Endothelial cell of umbilical vein (primary cell): ENCODE data around the gene RMC1. TPM values are rescaled to one million over a fixed set of nuclear protein-coding genes. Genes with fewer than 3 reads are reported as not detected.

ENCODE experiments used
- BruUV-seq: library from RNA; stranded (reverse); fragments of 400-500 nt; replicated peaks from 2 replicates; lab custom pipeline; 2021; lab: Mats Ljungman, UMichigan
- CTCF ChIA-PET: fragments of 300-600, 350-600 bp; sonication (Branson Sonifier 250); formaldehyde crosslinking; loops from one replicate; lab custom pipeline; 2021; ENCODE audit warnings: antibody characterized with exemption, inconsistent platforms; lab: Charles Lee
- POLR2A ChIA-PET: fragments of 300-600, 350-600 bp; sonication (Branson Sonifier 250); formaldehyde crosslinking; loops from one replicate; lab custom pipeline; 2021; ENCODE audit warnings: antibody characterized with exemption, inconsistent platforms; lab: Charles Lee
- DNase-seq: peaks from one replicate; pipeline ENCODE4 v3.0.0-alpha.2; 2011; ENCODE audit warnings: low read depth, low spot score
- FAIRE-seq: peaks from 2 replicates; lab custom pipeline; 2011; peaks lifted over from hg19 to GRCh38; lab: Jason Lieb, UNC
- H2AFZ ChIP-seq: 2 replicates; pipeline ENCODE4 v1.6.0; 2012; ENCODE audit warnings: low read depth, low read length, control low read depth, inconsistent platforms
- H3K27ac ChIP-seq: 2 replicates; pipeline ENCODE4 v1.5.1; 2011; ENCODE audit warnings: low read depth, mild to moderate bottlenecking, control low read depth, low read length, moderate library complexity; ENCODE audit not compliant: insufficient read depth
- H3K27me3 ChIP-seq, 2 experiments: 2 replicates each; pipeline versions ENCODE4 v1.6.0 to v1.6.1; 2011; ENCODE audit warnings: low read length in 2 of 2, mixed read lengths in 1 of 2; ENCODE audit not compliant: control insufficient read depth in 2 of 2, insufficient read depth in 2 of 2
- H3K36me3 ChIP-seq, 2 experiments: 2 replicates in 1 of 2; 3 replicates in 1 of 2; pipeline ENCODE4 v1.5.1; 2011; ENCODE audit warnings: low read length in 2 of 2, mild to moderate bottlenecking in 1 of 2, moderate library complexity in 1 of 2; ENCODE audit not compliant: control insufficient read depth in 2 of 2, insufficient read depth in 2 of 2; ENCODE audit errors: extremely low read depth in 1 of 2
- H3K4me1 ChIP-seq: 3 replicates; pipeline ENCODE4 v1.5.1; 2011; ENCODE audit warnings: mild to moderate bottlenecking, low read length; ENCODE audit not compliant: control insufficient read depth, insufficient read depth; ENCODE audit errors: extremely low read depth
- H3K4me2 ChIP-seq: 2 replicates; pipeline ENCODE4 v1.6.1; 2011; ENCODE audit warnings: low read length, control low read depth, mixed read lengths; ENCODE audit not compliant: insufficient read depth
- H3K4me3 ChIP-seq, 3 experiments: fragments of 200-600 bp in 1 of 3; sonication (generic), shearing (Covaris generic) in 1 of 3; replicated peaks in 1 of 3; 2 replicates each; pipeline ENCODE4 v1.5.1; 2011 to 2016; ENCODE audit warnings: control low read depth in 3 of 3, low read length in 3 of 3, mild to moderate bottlenecking in 2 of 3, inconsistent platforms in 1 of 3, low read depth in 1 of 3, moderate library complexity in 1 of 3; ENCODE audit not compliant: insufficient read depth in 1 of 3
- H3K79me2 ChIP-seq: 2 replicates; pipeline ENCODE4 v1.6.0; 2012; ENCODE audit warnings: low read length, inconsistent platforms; ENCODE audit not compliant: control insufficient read depth, insufficient read depth
- H3K9ac ChIP-seq: replicated peaks from 2 replicates; pipeline ENCODE3; 2011; ENCODE audit warnings: low read length, control low read depth; ENCODE audit not compliant: insufficient read depth; ENCODE audit errors: extremely low read depth
- H3K9me1 ChIP-seq: replicated peaks from 3 replicates; pipeline ENCODE4 v1.6.0; 2011; ENCODE audit warnings: mild to moderate bottlenecking, low read length; ENCODE audit not compliant: control insufficient read depth, insufficient read depth; ENCODE audit errors: extremely low read depth
- H3K9me3 ChIP-seq: replicated peaks from 2 replicates; pipeline ENCODE4 v1.5.1; 2012; ENCODE audit warnings: low read length, inconsistent platforms; ENCODE audit not compliant: control insufficient read depth, insufficient read depth
- H4K20me1 ChIP-seq: replicated peaks from 2 replicates; pipeline ENCODE3; 2011; ENCODE audit warnings: mild to moderate bottlenecking, low read length; ENCODE audit not compliant: control insufficient read depth, insufficient read depth; ENCODE audit errors: extremely low read depth
- CTCF ChIP-seq, 2 donors: IDR thresholded peaks; 1 replicate in 1 of 2; 2 replicates in 1 of 2; pipeline ENCODE4 v1.5.1; 2011; ENCODE audit warnings: low read length in 2 of 2, mild to moderate bottlenecking in 2 of 2, moderate library complexity in 2 of 2, control low read depth in 1 of 2, inconsistent platforms in 1 of 2, low read depth in 1 of 2; ENCODE audit not compliant: insufficient read depth in 1 of 2; ENCODE audit errors: extremely low read depth in 1 of 2
- EZH2 ChIP-seq: IDR thresholded peaks from 2 replicates; pipeline ENCODE4 v1.6.1; 2012; ENCODE audit warnings: borderline replicate concordance, low read depth, mild to moderate bottlenecking, moderate library complexity, low read length, inconsistent platforms; ENCODE audit not compliant: severe bottlenecking
- FOS ChIP-seq: IDR thresholded peaks from 2 replicates; pipeline ENCODE4 v1.6.1; 2011; ENCODE audit warnings: mild to moderate bottlenecking, low read length, moderate library complexity, borderline replicate concordance; ENCODE audit not compliant: insufficient read depth
- POLR2A ChIP-seq: IDR thresholded peaks from 2 replicates; pipeline ENCODE4 v1.6.1; 2012; ENCODE audit warnings: low read depth, mild to moderate bottlenecking, control low read depth, low read length
- POLR2AphosphoS5 ChIP-seq: IDR thresholded peaks from 2 replicates; pipeline ENCODE4 v1.6.1; 2012; ENCODE audit warnings: low read depth, mild to moderate bottlenecking, control low read depth, low read length, moderate library complexity; ENCODE audit not compliant: insufficient read depth
- dilution Hi-C: fragments of 300-500 bp; cut with MboI; formaldehyde crosslinking; loops from one replicate; pipeline ENCODE4 v1.15.0; 2019; ENCODE audit warnings: low sequenced_read_pairs; ENCODE audit not compliant: extremely low pct_ligation_motif_present
- intact Hi-C: fragments of 100-400 bp; cut with micrococcal nuclease; formaldehyde crosslinking; loops from one replicate; pipeline ENCODE4 v1.10.0; 2022
- polyA plus RNA-seq, 4 experiments: library from polyadenylated mRNA; depleted of rRNA in 3 of 4; stranded (reverse) in 3 of 4; unstranded in 1 of 4; fragments of >200 nt; gene quantifications; 2 replicates each; pipeline versions ENCODE4 v1.2.1 to v1.2.3, GENCODE V29; 2011 to 2012; ENCODE audit warnings: missing spikeins in 1 of 4
- total RNA-seq: library from RNA; stranded (reverse); gene quantifications from 2 replicates; pipeline ENCODE4 v1.2.3, GENCODE V29; 2021

Gene RMC1
- total and polyA plus RNA-seq, 2 donors (not counting 3 experiments of a cell fraction or from before 2014, with no cell fraction given), result 26.2 to 29.7 TPM

GRCh38 chr18:23553887-23554286 is 50.6 kb downstream of the RMC1 start:
- H3K9me1 ChIP-seq, result no peaks in the 10 kb centered on the region
- H4K20me1 ChIP-seq, result no peaks in the 10 kb centered on the region
- no peaks in the 10 kb centered on the region for H3K4me1 ChIP-seq
- TF ChIP-seq EZH2, result no peak
- TF ChIP-seq POLR2A, result no peak
- no peak for TF ChIP-seq FOS
- TF ChIP-seq CTCF (IDR thresholded peaks at IDR 0.05; ENCODE audit: extremely low read depth in 1 of 2, insufficient read depth in 1 of 2, low read depth in 1 of 2, low read length in 2 of 2), result no peak
- no peak for TF ChIP-seq POLR2AphosphoS5
- H3K27ac ChIP-seq, result no peak overlapping the region
- no peak overlapping the region for H3K4me2 ChIP-seq
- peaks cover 11 to 19% of the 10 kb centered on the region in 2 experiments for H3K36me3 ChIP-seq
- no TSS peak for BruUV-seq
- H3K4me3 ChIP-seq, result no peak overlapping the region
- H3K27me3 ChIP-seq, result no peaks in the 10 kb centered on the region
- ChIA-PET POLR2A (no interaction called here), CTCF (interaction anchor here (0.7 to 1.1 kb wide), 2 partner anchors 19 to 55 kb away, joined by 3 read pairs; no protein-coding TSS in a partner anchor)
- H3K9ac ChIP-seq, result no peak overlapping the region
- FAIRE-seq (no peak), DNase-seq (no peak)
- H2AFZ ChIP-seq, result no peak overlapping the region
- dilution Hi-C loops, result no loop called here
- intact Hi-C loops, result no loop called here
- H3K79me2 ChIP-seq, result no peaks in the 10 kb centered on the region
- H3K9me3 ChIP-seq, result no peaks in the 10 kb centered on the region
